NCI-H2081 (cell line): Measurements from ENCODE around the gene AMPH.
A peak's percentile ranks its signal among the peaks of the same experiment; 100 is the strongest.

Source experiments
- DNase-seq, 2 experiments: peaks; one replicate each; lab custom pipeline; 2025; lab: John Stamatoyannopoulos, UW

The AMPH gene

GRCh38 chr7:38542156-38542555 is 89.0 kb downstream of the AMPH start:
- DNase-seq = no peak

- DNase-seq = no peak
Measured at GRCh38 chr7:38541440-38541839, 89.7 kb downstream of the AMPH start.

GRCh38 chr7:38539477-38540081 is 91.6 kb downstream of the AMPH start:
- no peak for DNase-seq

GRCh38 chr7:38535073-38535472 is 96.1 kb downstream of the AMPH start:
- no peak for DNase-seq

GRCh38 chr7:38525857-38526256 is 105.3 kb downstream of the AMPH start:
- DNase-seq = no peak

GRCh38 chr7:38524786-38525185 is 106.4 kb downstream of the AMPH start:
- DNase-seq = no peak

- DNase-seq = no peak
Measured at GRCh38 chr7:38520741-38521140, 110.4 kb downstream of the AMPH start.

GRCh38 chr7:38518541-38518940 is 112.6 kb downstream of the AMPH start:
- DNase-seq = no peak

- DNase-seq = no peak
Measured at GRCh38 chr7:38512704-38513103, 118.5 kb downstream of the AMPH start.

- DNase-seq = no peak
Measured at GRCh38 chr7:38512291-38512690, 118.9 kb downstream of the AMPH start.

GRCh38 chr7:38507384-38507783 is 123.8 kb downstream of the AMPH start:
- no peak for DNase-seq

- no peak for DNase-seq
Measured at GRCh38 chr7:38506756-38507155, 124.4 kb downstream of the AMPH start.

- DNase-seq = no peak
Measured at GRCh38 chr7:38506004-38506403, 125.2 kb downstream of the AMPH start.

GRCh38 chr7:38504684-38505083 is 126.5 kb downstream of the AMPH start:
- no peak for DNase-seq

GRCh38 chr7:38502848-38503247 is 128.3 kb downstream of the AMPH start:
- no peak for DNase-seq

GRCh38 chr7:38502289-38502688 is 128.9 kb downstream of the AMPH start:
- no peak for DNase-seq

- peak in 1 of 2 experiments; percentile 18 for DNase-seq
Measured at GRCh38 chr7:38492010-38492409, 139.2 kb downstream of the AMPH start.

- DNase-seq = no peak
Measured at GRCh38 chr7:38482521-38482920, 148.7 kb downstream of the AMPH start.

GRCh38 chr7:38481401-38481800 is 149.8 kb downstream of the AMPH start:
- DNase-seq = peak; percentile 87 to 97

GRCh38 chr7:38478404-38478803 is 152.8 kb downstream of the AMPH start:
- DNase-seq = no peak

- no peak for DNase-seq
Measured at GRCh38 chr7:38477333-38477732, 153.8 kb downstream of the AMPH start.

- DNase-seq = no peak
Measured at GRCh38 chr7:38476764-38477163, 154.4 kb downstream of the AMPH start.

GRCh38 chr7:38465956-38466355 is 165.2 kb downstream of the AMPH start:
- DNase-seq = no peak
